K562 (cell line): ENCODE measurements around the gene PCK1.

Experiments
- CTCF ChIP-seq, 3 experiments: IDR thresholded peaks in 2 of 3; conservative IDR thresholded peaks in 1 of 3; 2 replicates each; pipeline ENCODE4 v1.5.1; 2011 to 2012; ENCODE audit warnings: low read length in 3 of 3, mild to moderate bottlenecking in 3 of 3, control low read depth in 2 of 3, improper control_type of control experiment in 1 of 3, inconsistent platforms in 1 of 3, low read depth in 1 of 3, mixed read lengths in 1 of 3, moderate library complexity in 1 of 3; ENCODE audit not compliant: insufficient read depth in 2 of 3
- ESRRA ChIP-seq: fragments of 450-650 bp; IDR thresholded peaks from 2 replicates; pipeline ENCODE4 v1.6.1; 2014; ENCODE audit warnings: low read depth, mild to moderate bottlenecking, moderate library complexity, borderline replicate concordance
- MEF2A ChIP-seq: IDR thresholded peaks from 2 replicates; pipeline ENCODE4 v1.6.1; 2011; ENCODE audit warnings: low read depth, mild to moderate bottlenecking, low read length, moderate library complexity; ENCODE audit not compliant: control insufficient read depth
- NR2F6 ChIP-seq: fragments of 450-650 bp; formaldehyde crosslinking; IDR thresholded peaks from 2 replicates; pipeline ENCODE4 v1.4.0; 2020; ENCODE audit warnings: mild to moderate bottlenecking
- POLR2A ChIP-seq: fragments of 450-650 bp; conservative IDR thresholded peaks from 2 replicates; pipeline ENCODE4 v1.6.1; 2016
- RBFOX2 ChIP-seq: fragments of 200-400 bp; formaldehyde crosslinking; IDR thresholded peaks from 2 replicates; pipeline ENCODE4 v1.6.1; 2017; ENCODE audit warnings: low read depth, mild to moderate bottlenecking, low read length, moderate library complexity
- SIRT6 ChIP-seq: IDR thresholded peaks from one replicate; pipeline ENCODE4 v1.6.1; 2012; ENCODE audit warnings: low read depth, mild to moderate bottlenecking, control low read depth, inconsistent platforms, low read length, moderate library complexity
- TCF7 ChIP-seq: sonication (generic); IDR thresholded peaks from 2 replicates; pipeline ENCODE4 v1.6.1; 2016; ENCODE audit warnings: antibody characterized with exemption, borderline replicate concordance
- TEAD4 ChIP-seq, 2 experiments: sonication (generic) in 1 of 2; formaldehyde crosslinking in 1 of 2; IDR thresholded peaks; 2 replicates each; pipeline versions ENCODE4 v1.6.1 to v1.8.0; 2012 to 2022; ENCODE audit warnings: borderline replicate concordance in 1 of 2, inconsistent platforms in 1 of 2, low read length in 1 of 2, mild to moderate bottlenecking in 1 of 2, missing genetic modification reagents in 1 of 2
- ZBTB34 ChIP-seq: fragments of 250-450 bp; sonication (Bioruptor Pico); IDR thresholded peaks from 2 replicates; pipeline ENCODE4 v1.8.0; 2021; ENCODE audit warnings: mild to moderate bottlenecking, moderate library complexity
- ZBTB43 ChIP-seq: sonication (generic); formaldehyde crosslinking; IDR thresholded peaks from 2 replicates; pipeline ENCODE4 v1.8.0; 2023; ENCODE audit warnings: mild to moderate bottlenecking, missing genetic modification reagents
- ZNF589 ChIP-seq: fragments of 200-800 bp; sonication (Bioruptor generic); IDR thresholded peaks from 2 replicates; pipeline ENCODE4 v1.6.1; 2016; ENCODE audit warnings: low read depth, missing genetic modification characterization, missing compliant biosample characterization

- TF ChIP-seq TCF7 (no peak), ZBTB43 (CRISPR knock-in tag) (no peak), NR2F6 (CRISPR knock-in tag) (no peak), ZNF589 (CRISPR knock-in tag) (no peak), ZBTB34 (CRISPR knock-in tag) (no peak), CTCF (IDR thresholded peaks at IDR 0.05 in 2 of 3, conservative IDR thresholded peaks at IDR 0.05 in 1 of 3; ENCODE audit: insufficient read depth in 2 of 3, low read depth in 1 of 3, low read length in 3 of 3) (no peak), ESRRA (no peak), MEF2A (no peak), POLR2A (no peak), TEAD4 (IDR thresholded peaks at IDR 0.05; ENCODE audit: low read length) (no peak), TEAD4 (CRISPR knock-in tag; IDR thresholded peaks at IDR 0.05; ENCODE audit: borderline replicate concordance) (no peak), RBFOX2 (no peak), SIRT6 (no peak)
Observed at GRCh38 chr20:57543754-57544153, 17.2 kb upstream of the PCK1 start.
